Keratinocyte (primary cell): Measurements from ENCODE around the gene ARHGAP22. TPM values are rescaled to one million over a fixed set of nuclear protein-coding genes. Genes with fewer than 3 reads are reported as not detected.

ENCODE experiments used
- DNase-seq: peaks from one replicate; pipeline ENCODE4 v3.0.0-alpha.2; 2011; ENCODE audit warnings: low read depth, missing footprints, low spot score
- FAIRE-seq: peaks from 2 replicates; lab custom pipeline; 2011; peaks lifted over from hg19 to GRCh38; lab: Jason Lieb, UNC
- H2AFZ ChIP-seq: 2 replicates; pipeline ENCODE4 v1.6.0; 2012; ENCODE audit warnings: low read length, control low read depth, inconsistent platforms; ENCODE audit not compliant: control insufficient read depth
- H3K27ac ChIP-seq: 2 replicates; pipeline ENCODE4 v1.5.1; 2011; ENCODE audit warnings: low read length; ENCODE audit not compliant: control insufficient read depth, insufficient read depth
- H3K27me3 ChIP-seq: 3 replicates; pipeline ENCODE4 v1.6.0; 2011; ENCODE audit warnings: low read length; ENCODE audit not compliant: control insufficient read depth, insufficient read depth; ENCODE audit errors: extremely low read depth
- H3K36me3 ChIP-seq, 2 experiments: 2 replicates in 1 of 2; 3 replicates in 1 of 2; pipeline ENCODE4 v1.5.1; 2011; ENCODE audit warnings: low read length in 2 of 2, mild to moderate bottlenecking in 1 of 2; ENCODE audit not compliant: control insufficient read depth in 2 of 2, insufficient read depth in 2 of 2; ENCODE audit errors: extremely low read depth in 1 of 2
- H3K4me1 ChIP-seq: 3 replicates; pipeline ENCODE4 v1.5.1; 2011; ENCODE audit warnings: low read length; ENCODE audit not compliant: control insufficient read depth, insufficient read depth; ENCODE audit errors: extremely low read depth
- H3K4me2 ChIP-seq: 3 replicates; pipeline ENCODE4 v1.6.0; 2011; ENCODE audit warnings: low read depth, low read length; ENCODE audit not compliant: control insufficient read depth, insufficient read depth; ENCODE audit errors: extremely low read depth
- H3K4me3 ChIP-seq, 3 experiments: fragments of 200-600 bp in 1 of 3; sonication (generic) in 1 of 3; 2 replicates in 2 of 3; 3 replicates in 1 of 3; pipeline ENCODE4 v1.5.1; 2011 to 2016; ENCODE audit warnings: low read length in 3 of 3, mild to moderate bottlenecking in 3 of 3, control low read depth in 2 of 3, inconsistent platforms in 1 of 3, low read depth in 1 of 3, mixed read lengths in 1 of 3, mixed run types in 1 of 3, moderate library complexity in 1 of 3; ENCODE audit not compliant: control insufficient read depth in 2 of 3, insufficient read depth in 2 of 3; ENCODE audit errors: extremely low read depth in 1 of 3
- H3K79me2 ChIP-seq: 2 replicates; pipeline ENCODE4 v1.6.0; 2012; ENCODE audit warnings: low read length; ENCODE audit not compliant: control insufficient read depth, insufficient read depth
- H3K9ac ChIP-seq: 3 replicates; pipeline ENCODE4 v1.6.0; 2011; ENCODE audit warnings: low read length; ENCODE audit not compliant: control insufficient read depth, insufficient read depth; ENCODE audit errors: extremely low read depth
- H3K9me1 ChIP-seq: 3 replicates; pipeline ENCODE4 v1.6.0; 2011; ENCODE audit warnings: low read length; ENCODE audit not compliant: control insufficient read depth, insufficient read depth; ENCODE audit errors: extremely low read depth
- H3K9me3 ChIP-seq: 2 replicates; pipeline ENCODE4 v1.5.1; 2012; ENCODE audit warnings: low read depth, low read length; ENCODE audit not compliant: control insufficient read depth
- H4K20me1 ChIP-seq: 3 replicates; pipeline ENCODE4 v1.6.0; 2011; ENCODE audit warnings: low read length; ENCODE audit not compliant: control insufficient read depth, insufficient read depth; ENCODE audit errors: extremely low read depth
- EZH2 ChIP-seq: IDR thresholded peaks from one replicate; pipeline ENCODE4 v1.6.1; 2012; ENCODE audit warnings: inconsistent platforms, mild to moderate bottlenecking, low read length, moderate library complexity
- dilution Hi-C: fragments of 300-500 bp; cut with MboI; formaldehyde crosslinking; loops from one replicate; pipeline ENCODE4 v1.7.0; 2020; ENCODE audit warnings: low sequenced_read_pairs; ENCODE audit not compliant: extremely low pct_ligation_motif_present
- polyA plus RNA-seq, 5 experiments: library from polyadenylated mRNA; depleted of rRNA in 3 of 5; stranded (reverse) in 3 of 5; stranded (forward) in 1 of 5; unstranded in 1 of 5; fragments of >200 nt; gene quantifications; 1 replicate in 1 of 5; 2 replicates in 3 of 5; 3 replicates in 1 of 5; pipeline versions ENCODE4 v1.2.1 to v1.2.3, GENCODE V29; 2011 to 2012; ENCODE audit warnings: missing spikeins in 2 of 5, low read depth in 1 of 5, low replicate concordance in 1 of 5
- TF ChIP-seq, protein P1 (sequence below), 3 experiments: IDR thresholded peaks in 1 of 3; conservative IDR thresholded peaks in 1 of 3; optimal IDR thresholded peaks in 1 of 3; 2 replicates in 2 of 3; 3 replicates in 1 of 3; pipeline versions ENCODE3 to v1.5.1; 2011; ENCODE audit warnings: low read length in 3 of 3, mild to moderate bottlenecking in 3 of 3, moderate library complexity in 2 of 3, control low read depth in 1 of 3, inconsistent platforms in 1 of 3; ENCODE audit not compliant: insufficient read depth in 2 of 3; ENCODE audit errors: extremely low read depth in 1 of 3

The ARHGAP22 gene
- polyA plus RNA-seq, 1 donor (not counting 4 experiments of a cell fraction or from before 2014, with no cell fraction given) = 4.9 TPM

GRCh38 chr10:48554246-48554645 lies 50.6 kb downstream of the ARHGAP22 start:
- Histone ChIP-seq H2AFZ (no peak overlapping the region), H3K27ac (no peak overlapping the region), H3K27me3 (no peaks in the 10 kb centered on the region), H3K9me3 (no peaks in the 10 kb centered on the region), H3K79me2 (no peaks in the 10 kb centered on the region), H3K4me1 (no peaks in the 10 kb centered on the region), H3K9ac (no peak overlapping the region), H3K4me2 (no peak overlapping the region), H3K9me1 (no peaks in the 10 kb centered on the region), H3K4me3 (no peak overlapping the region), H4K20me1 (no peaks in the 10 kb centered on the region), H3K36me3 (no peaks in the 10 kb centered on the region)
- DNase-seq (no peak), FAIRE-seq (no peak)
- TF ChIP-seq, protein P1, sequence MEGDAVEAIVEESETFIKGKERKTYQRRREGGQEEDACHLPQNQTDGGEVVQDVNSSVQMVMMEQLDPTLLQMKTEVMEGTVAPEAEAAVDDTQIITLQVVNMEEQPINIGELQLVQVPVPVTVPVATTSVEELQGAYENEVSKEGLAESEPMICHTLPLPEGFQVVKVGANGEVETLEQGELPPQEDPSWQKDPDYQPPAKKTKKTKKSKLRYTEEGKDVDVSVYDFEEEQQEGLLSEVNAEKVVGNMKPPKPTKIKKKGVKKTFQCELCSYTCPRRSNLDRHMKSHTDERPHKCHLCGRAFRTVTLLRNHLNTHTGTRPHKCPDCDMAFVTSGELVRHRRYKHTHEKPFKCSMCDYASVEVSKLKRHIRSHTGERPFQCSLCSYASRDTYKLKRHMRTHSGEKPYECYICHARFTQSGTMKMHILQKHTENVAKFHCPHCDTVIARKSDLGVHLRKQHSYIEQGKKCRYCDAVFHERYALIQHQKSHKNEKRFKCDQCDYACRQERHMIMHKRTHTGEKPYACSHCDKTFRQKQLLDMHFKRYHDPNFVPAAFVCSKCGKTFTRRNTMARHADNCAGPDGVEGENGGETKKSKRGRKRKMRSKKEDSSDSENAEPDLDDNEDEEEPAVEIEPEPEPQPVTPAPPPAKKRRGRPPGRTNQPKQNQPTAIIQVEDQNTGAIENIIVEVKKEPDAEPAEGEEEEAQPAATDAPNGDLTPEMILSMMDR (optimal IDR thresholded peaks at IDR 0.05 in 1 of 3, IDR thresholded peaks at IDR 0.05 in 1 of 3, conservative IDR thresholded peaks at IDR 0.05 in 1 of 3; ENCODE audit: extremely low read depth in 1 of 3, insufficient read depth in 2 of 3, low read length in 3 of 3) = no peak
- no peak for TF ChIP-seq EZH2
- dilution Hi-C loops = no loop called here

DNA sequence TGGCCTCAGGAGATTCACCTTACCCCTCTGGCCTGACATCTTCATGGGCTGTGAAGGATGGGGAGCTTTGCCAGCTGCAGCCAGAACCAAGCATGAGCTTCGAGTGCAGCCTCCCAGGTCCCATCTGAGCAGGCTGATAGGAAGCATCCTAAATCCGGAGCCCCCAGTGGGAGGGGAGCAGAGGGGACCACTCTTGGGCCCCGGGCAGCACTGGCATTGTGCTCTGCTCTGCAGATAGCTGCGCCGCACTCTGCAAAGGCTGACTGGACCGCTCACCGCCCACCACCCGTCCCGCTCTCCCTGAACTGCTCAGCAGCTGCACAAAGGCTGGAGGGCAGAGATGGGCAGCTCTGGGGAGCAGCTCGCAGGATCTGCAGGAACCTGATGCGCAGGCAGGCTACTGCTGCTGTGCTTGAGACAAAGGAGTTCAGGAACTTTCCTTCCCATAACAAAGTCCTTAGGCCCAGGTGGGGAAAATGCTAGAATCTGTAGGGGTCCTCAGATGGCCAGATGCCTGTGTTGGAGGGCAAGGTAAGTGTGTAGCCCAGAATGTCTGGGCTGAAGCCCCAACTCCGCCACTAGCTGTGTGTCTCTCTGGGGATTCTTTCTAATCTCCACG lies 51.8 kb downstream of the ARHGAP22 start:
- DNase-seq = no peak
- TF ChIP-seq, protein P1 (optimal IDR thresholded peaks at IDR 0.05 in 1 of 3, IDR thresholded peaks at IDR 0.05 in 1 of 3, conservative IDR thresholded peaks at IDR 0.05 in 1 of 3; ENCODE audit: extremely low read depth in 1 of 3, insufficient read depth in 2 of 3, low read length in 3 of 3) = no peak
- TF ChIP-seq EZH2 = no peak
- no peaks in the 10 kb centered on the region for H3K9me1 ChIP-seq
- no peak overlapping the region for H2AFZ ChIP-seq
- H3K9me3 ChIP-seq = no peaks in the 10 kb centered on the region
- no peak overlapping the region for H3K4me3 ChIP-seq
- no peak for FAIRE-seq
- H3K27ac ChIP-seq = no peak overlapping the region
- no peak overlapping the region for H3K9ac ChIP-seq
- no peaks in the 10 kb centered on the region for H3K27me3 ChIP-seq
- H3K4me1 ChIP-seq = no peaks in the 10 kb centered on the region
- no peaks in the 10 kb centered on the region for H3K79me2 ChIP-seq
- H4K20me1 ChIP-seq = no peaks in the 10 kb centered on the region
- dilution Hi-C loops = no loop called here
- no peaks in the 10 kb centered on the region for H3K36me3 ChIP-seq
- H3K4me2 ChIP-seq = no peak overlapping the region
